MCF 10A (cell line): ENCODE measurements around the gene HLA-DPB1. TPM values are rescaled to one million over a fixed set of nuclear protein-coding genes. Genes with fewer than 3 reads are reported as not detected.

Source experiments
- BruUV-seq: library from RNA; stranded (reverse); fragments of 400-500 nt; replicated peaks from 2 replicates; lab custom pipeline; 2021; lab: Mats Ljungman, UMichigan
- CTCF ChIA-PET: fragments of 300-600 bp; sonication (Branson Sonifier 250); formaldehyde crosslinking; extraction: SDS; loops from one replicate; lab custom pipeline; 2021; ENCODE audit warnings: antibody characterized with exemption, inconsistent platforms; lab: Yijun Ruan, JAX
- POLR2A ChIA-PET: fragments of 300-600, 350-650 bp; sonication (Branson Sonifier 250); formaldehyde crosslinking; extraction: SDS; loops from one replicate; lab custom pipeline; 2020; ENCODE audit warnings: antibody characterized with exemption, inconsistent platforms; lab: Yijun Ruan, JAX
- DNase-seq: peaks from one replicate; pipeline ENCODE4 v3.0.0-alpha.2; 2018; ENCODE audit not compliant: unreplicated experiment
- H3K27ac Mint-ChIP-seq: one replicate; pipeline ENCODE4 v1.8.0; 2022; ENCODE audit warnings: mild to moderate bottlenecking, low read depth, mixed read lengths; ENCODE audit not compliant: unreplicated experiment
- H3K27me3 Mint-ChIP-seq: one replicate; pipeline ENCODE4 v1.8.0; 2022; ENCODE audit warnings: mixed read lengths; ENCODE audit not compliant: insufficient read depth, unreplicated experiment
- H3K36me3 Mint-ChIP-seq: one replicate; pipeline ENCODE4 v1.8.0; 2022; ENCODE audit warnings: mild to moderate bottlenecking, moderate library complexity, mixed read lengths; ENCODE audit not compliant: insufficient read depth, unreplicated experiment
- H3K4me1 Mint-ChIP-seq: one replicate; pipeline ENCODE4 v1.8.0; 2022; ENCODE audit warnings: mixed read lengths; ENCODE audit not compliant: insufficient read depth, unreplicated experiment
- H3K4me3 Mint-ChIP-seq: one replicate; pipeline ENCODE4 v1.8.0; 2022; ENCODE audit warnings: mild to moderate bottlenecking, moderate library complexity, mixed read lengths; ENCODE audit not compliant: unreplicated experiment
- H3K9me3 Mint-ChIP-seq: one replicate; pipeline ENCODE4 v1.8.0; 2022; ENCODE audit warnings: mixed read lengths; ENCODE audit not compliant: unreplicated experiment
- intact Hi-C: fragments of 100-400 bp; cut with micrococcal nuclease; formaldehyde crosslinking; loops from 2 replicates; pipeline ENCODE4 v1.14.1; 2022
- total RNA-seq: library from RNA; stranded (reverse); gene quantifications from 2 replicates; pipeline ENCODE4 v1.2.3, GENCODE V29; 2022
- TF ChIP-seq, protein P1 (sequence below): fragments of 200-600 bp; IDR thresholded peaks from one replicate; pipeline ENCODE4 v1.8.0; 2022; ENCODE audit warnings: antibody characterized with exemption, mild to moderate bottlenecking; ENCODE audit not compliant: unreplicated experiment

HLA-DPB1 gene
- total RNA-seq, 1 experiment from 2014 or later: not detected

GRCh38 chr6:33049323-33050013, 26.3 kb upstream of the HLA-DPB1 start:
- BruUV-seq: no TSS peak
- Mint-ChIP-seq H3K4me1 (no peaks in the 10 kb centered on the region), H3K4me3 (no peak overlapping the region), H3K36me3 (no peaks in the 10 kb centered on the region), H3K27me3 (peaks cover 100% of the 10 kb centered on the region), H3K27ac (no peak overlapping the region), H3K9me3 (no peaks in the 10 kb centered on the region)
- intact Hi-C loops: no loop called here
- ChIA-PET POLR2A (no interaction called here), CTCF (interaction anchor here (0.6 to 1.3 kb wide), 2 partner anchors 13 to 234 kb away, joined by 3 to 5 read pairs; no protein-coding TSS in a partner anchor)
- TF ChIP-seq, protein P1, sequence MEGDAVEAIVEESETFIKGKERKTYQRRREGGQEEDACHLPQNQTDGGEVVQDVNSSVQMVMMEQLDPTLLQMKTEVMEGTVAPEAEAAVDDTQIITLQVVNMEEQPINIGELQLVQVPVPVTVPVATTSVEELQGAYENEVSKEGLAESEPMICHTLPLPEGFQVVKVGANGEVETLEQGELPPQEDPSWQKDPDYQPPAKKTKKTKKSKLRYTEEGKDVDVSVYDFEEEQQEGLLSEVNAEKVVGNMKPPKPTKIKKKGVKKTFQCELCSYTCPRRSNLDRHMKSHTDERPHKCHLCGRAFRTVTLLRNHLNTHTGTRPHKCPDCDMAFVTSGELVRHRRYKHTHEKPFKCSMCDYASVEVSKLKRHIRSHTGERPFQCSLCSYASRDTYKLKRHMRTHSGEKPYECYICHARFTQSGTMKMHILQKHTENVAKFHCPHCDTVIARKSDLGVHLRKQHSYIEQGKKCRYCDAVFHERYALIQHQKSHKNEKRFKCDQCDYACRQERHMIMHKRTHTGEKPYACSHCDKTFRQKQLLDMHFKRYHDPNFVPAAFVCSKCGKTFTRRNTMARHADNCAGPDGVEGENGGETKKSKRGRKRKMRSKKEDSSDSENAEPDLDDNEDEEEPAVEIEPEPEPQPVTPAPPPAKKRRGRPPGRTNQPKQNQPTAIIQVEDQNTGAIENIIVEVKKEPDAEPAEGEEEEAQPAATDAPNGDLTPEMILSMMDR: no peak
- DNase-seq: no peak

DNA sequence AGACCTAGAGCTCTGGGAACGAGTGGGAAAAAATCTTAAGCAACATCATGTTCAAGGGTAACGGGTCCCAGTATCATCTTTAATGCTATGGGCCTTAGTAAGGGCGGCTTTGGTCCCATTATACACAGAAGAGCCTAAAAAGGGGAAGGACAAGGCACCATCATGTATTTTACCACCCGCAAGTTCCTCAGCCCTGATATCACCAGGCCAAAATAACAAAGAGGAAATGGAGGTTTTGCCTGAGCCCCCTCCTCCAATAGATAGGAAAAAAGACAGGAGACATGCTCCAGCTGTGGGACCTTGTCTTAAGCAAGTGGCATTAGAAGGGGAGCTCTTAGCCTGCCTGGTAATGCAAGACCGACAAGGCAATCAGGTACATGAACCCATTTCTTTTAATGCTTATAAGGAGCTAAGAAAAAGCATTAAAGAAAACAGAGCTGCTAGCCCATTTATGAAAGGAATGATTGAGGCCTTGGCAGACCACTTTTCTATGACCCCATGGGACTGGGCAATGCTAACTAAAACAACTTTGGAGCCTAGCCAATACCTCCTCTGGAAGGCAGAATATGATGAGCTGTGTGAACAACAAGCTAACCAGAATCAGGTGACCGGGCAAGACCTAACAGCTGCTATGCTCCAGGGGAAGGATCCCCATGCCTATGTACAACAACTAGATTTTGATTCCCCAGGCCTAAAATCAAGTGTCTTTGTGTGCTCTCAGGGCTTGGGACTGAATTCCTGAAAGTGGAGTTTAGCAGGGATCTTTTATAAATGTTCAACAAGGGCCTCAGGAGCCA, 25.6 kb upstream of the HLA-DPB1 start:
- intact Hi-C loops: no loop called here
- peaks cover 100% of the 10 kb centered on the region for H3K27me3 Mint-ChIP-seq
- CTCF ChIA-PET: interaction anchor here (0.6 to 1.3 kb wide), 3 partner anchors 13 to 343 kb away, joined by 3 to 5 read pairs (median 3); no protein-coding TSS in a partner anchor

DNA sequence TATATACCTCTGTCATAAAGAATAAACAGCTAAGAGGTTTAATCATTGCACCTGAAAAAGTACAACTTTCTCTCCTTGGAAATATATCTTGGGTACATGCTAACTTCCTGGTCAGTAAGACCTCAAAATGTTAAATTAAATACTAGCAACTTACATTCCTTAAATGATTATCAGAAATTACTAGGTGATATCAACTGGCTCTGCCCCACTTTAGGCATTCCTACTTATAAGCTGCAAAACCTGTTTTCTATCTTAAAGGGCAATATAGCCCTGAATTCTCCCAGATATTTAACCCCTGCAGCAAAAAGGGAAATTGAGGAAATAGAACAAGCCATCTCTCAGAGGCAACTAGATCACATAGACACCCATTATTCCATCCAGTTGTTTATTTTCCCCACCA, 23.2 kb upstream of the HLA-DPB1 start:
- H3K27me3 Mint-ChIP-seq: peaks cover 99% of the 10 kb centered on the region
- H3K36me3 Mint-ChIP-seq: no peaks in the 10 kb centered on the region
- intact Hi-C loops: no loop called here
- CTCF ChIA-PET: no interaction called here
- no peaks in the 10 kb centered on the region for H3K9me3 Mint-ChIP-seq
- no peaks in the 10 kb centered on the region for H3K4me1 Mint-ChIP-seq
- no peak for DNase-seq
- no peak overlapping the region for H3K4me3 Mint-ChIP-seq
- no TSS peak for BruUV-seq
- H3K27ac Mint-ChIP-seq: no peak overlapping the region
- POLR2A ChIA-PET: interaction anchor here (0.7 kb wide), 1 partner anchor 40 kb away, joined by 3 read pairs; no protein-coding TSS in a partner anchor
- TF ChIP-seq, protein P1: no peak

More for the DNA sequence above, 25.6 kb upstream of the HLA-DPB1 start:
- no peaks in the 10 kb centered on the region for H3K4me1 Mint-ChIP-seq
- no peak for DNase-seq
- no peak overlapping the region for H3K4me3 Mint-ChIP-seq
- H3K27ac Mint-ChIP-seq: no peak overlapping the region
- H3K36me3 Mint-ChIP-seq: no peaks in the 10 kb centered on the region
- POLR2A ChIA-PET: no interaction called here
- H3K9me3 Mint-ChIP-seq: no peaks in the 10 kb centered on the region
- BruUV-seq: no TSS peak
- TF ChIP-seq, protein P1: no peak

DNA sequence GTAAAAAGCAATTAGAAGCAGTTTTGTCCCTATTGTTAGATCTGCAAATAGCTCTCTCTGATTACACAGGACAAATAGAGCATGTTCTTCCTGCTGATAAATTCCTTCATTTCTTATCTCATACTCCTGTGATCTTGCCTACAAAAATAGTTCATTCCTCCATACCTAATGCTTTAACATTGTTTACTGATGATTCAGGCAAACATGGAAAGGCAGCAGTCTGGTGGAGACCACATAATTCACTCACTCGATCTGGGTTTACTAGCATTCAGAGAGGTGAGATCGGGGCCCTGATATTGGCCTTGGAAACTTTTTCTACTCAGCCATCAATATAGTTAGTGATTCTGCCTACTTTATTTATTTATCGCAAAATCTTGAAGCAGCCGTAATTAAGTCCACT, 22.6 kb upstream of the HLA-DPB1 start:
- TF ChIP-seq, protein P1: no peak
- Mint-ChIP-seq H3K36me3 (no peaks in the 10 kb centered on the region), H3K27ac (no peak overlapping the region), H3K9me3 (no peaks in the 10 kb centered on the region), H3K4me1 (no peaks in the 10 kb centered on the region), H3K4me3 (no peak overlapping the region), H3K27me3 (peaks cover 99% of the 10 kb centered on the region)
- ChIA-PET CTCF (interaction anchor here (0.6 kb wide), 1 partner anchor 892 kb away, joined by 4 read pairs; no protein-coding TSS in a partner anchor), POLR2A (interaction anchor here (0.6 kb wide), 1 partner anchor 11 kb away, joined by 3 read pairs; no protein-coding TSS in a partner anchor)
- no peak for DNase-seq
- no TSS peak for BruUV-seq
- intact Hi-C loops: no loop called here
